AG09309 (cell line): Measurements from ENCODE around the gene EFNA5.
"Not testable (repeated sequence)": the region's sequence is repeated elsewhere in the genome, so short reads cannot be mapped to it uniquely, and the experiment has no call there.

Experiments used
- DNase-seq: peaks from one replicate; pipeline ENCODE4 v3.0.0-alpha.2; 2010; ENCODE audit warnings: low read depth
- H3K4me3 ChIP-seq: 2 replicates; pipeline ENCODE4 v1.5.1; 2011; ENCODE audit warnings: mild to moderate bottlenecking, low read depth, low read length, moderate library complexity; ENCODE audit not compliant: control insufficient read depth
- CTCF ChIP-seq: IDR thresholded peaks from 2 replicates; pipeline ENCODE4 v1.5.1; 2011; ENCODE audit warnings: mild to moderate bottlenecking, low read depth, low read length, inconsistent platforms; ENCODE audit not compliant: insufficient read depth, control insufficient read depth; ENCODE audit errors: missing control alignments

The EFNA5 gene

GRCh38 chr5:107359033-107359915 is 311.5 kb downstream of the EFNA5 start:
- no peak overlapping the region for H3K4me3 ChIP-seq
- DNase-seq = no peak
- no peak for TF ChIP-seq CTCF

DNA sequence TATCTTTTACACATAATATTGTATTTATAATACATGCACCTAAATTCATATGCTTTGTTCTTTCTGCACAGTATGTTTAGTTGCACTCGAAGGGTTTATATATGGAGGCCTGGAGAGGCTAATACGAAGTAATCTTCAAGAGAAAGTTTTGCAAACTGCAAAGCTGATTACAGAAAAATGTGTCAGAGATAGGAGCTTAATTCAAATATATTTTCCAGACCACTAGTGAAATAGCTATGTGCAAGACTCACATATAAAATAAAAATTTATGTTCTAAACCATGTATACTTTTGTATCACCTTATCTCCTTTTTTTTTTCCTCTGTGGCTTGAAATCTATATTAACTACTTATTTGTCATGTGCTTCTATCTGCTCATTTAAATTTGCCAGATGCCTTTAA is 313.8 kb downstream of the EFNA5 start:
- TF ChIP-seq CTCF = no peak
- no peak overlapping the region for H3K4me3 ChIP-seq
- no peak for DNase-seq

GRCh38 chr5:107352576-107352975 is 318.2 kb downstream of the EFNA5 start:
- no peak overlapping the region for H3K4me3 ChIP-seq
- no peak for DNase-seq
- TF ChIP-seq CTCF = no peak

DNA sequence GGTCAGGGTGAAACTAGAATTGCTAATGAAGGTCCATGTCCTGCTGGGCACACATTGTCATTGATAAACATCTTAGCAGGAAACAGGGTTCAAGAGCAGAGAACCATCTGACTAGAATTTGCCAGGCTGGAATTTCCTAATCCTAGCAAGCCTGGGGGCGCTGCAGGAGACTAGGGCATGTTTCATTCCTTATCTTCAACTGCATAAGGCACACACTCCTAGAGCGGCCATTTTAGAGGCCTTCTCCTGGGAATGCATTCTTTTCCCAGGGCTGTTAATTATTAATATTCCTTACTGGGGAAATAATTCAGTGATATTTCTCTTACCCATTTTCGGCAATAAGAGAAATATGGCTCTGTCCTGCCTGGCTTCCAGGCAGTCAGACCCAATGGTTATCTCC is 324.2 kb downstream of the EFNA5 start:
- H3K4me3 ChIP-seq, DNase-seq: not testable (repeated sequence)

DNA sequence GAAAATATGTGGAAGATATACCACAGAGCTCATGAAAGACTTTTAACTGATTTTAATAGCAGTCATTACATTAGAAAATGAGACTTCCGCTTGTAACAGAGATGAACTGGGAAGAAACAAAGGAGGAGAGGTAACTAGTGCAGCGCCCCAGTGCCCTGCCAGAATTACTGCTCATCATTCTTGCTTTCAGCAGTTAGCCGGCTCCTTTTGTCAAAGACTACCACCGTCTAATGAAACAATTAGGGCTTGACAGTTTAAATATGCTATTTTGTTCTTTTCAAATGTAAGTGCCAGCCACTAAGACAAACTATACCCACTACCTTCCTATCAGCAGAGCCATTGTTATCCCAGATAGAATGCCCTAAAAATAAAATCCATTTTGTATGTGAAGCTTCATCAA is 328.4 kb downstream of the EFNA5 start:
- no peak for TF ChIP-seq CTCF
- DNase-seq = no peak
- H3K4me3 ChIP-seq = no peak overlapping the region

- no peak for DNase-seq
- no peak for TF ChIP-seq CTCF
- no peak overlapping the region for H3K4me3 ChIP-seq
Measured at GRCh38 chr5:107341376-107342084, 329.2 kb downstream of the EFNA5 start.

DNA sequence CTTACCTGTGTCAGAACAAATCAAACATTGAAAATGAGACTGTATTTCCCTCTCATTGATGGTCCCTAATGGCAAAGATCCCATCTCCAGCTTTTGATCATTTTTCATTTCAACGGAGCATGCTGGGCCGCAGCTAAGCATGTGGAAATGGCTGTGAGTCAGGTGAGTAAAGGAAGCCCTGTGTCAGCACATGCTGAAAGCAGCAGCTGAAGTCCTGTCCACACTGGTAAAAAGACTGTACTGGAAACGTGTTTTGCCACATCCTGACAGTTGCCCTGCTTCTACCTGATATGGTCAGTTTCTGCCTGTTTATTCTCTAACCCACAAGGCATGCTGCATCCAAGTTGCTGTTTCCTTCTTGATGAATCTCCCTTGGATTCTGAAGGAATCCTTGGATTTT is 330.1 kb downstream of the EFNA5 start:
- no peak for DNase-seq
- TF ChIP-seq CTCF = no peak

More for the DNA sequence above, 330.1 kb downstream of the EFNA5 start:
- H3K4me3 ChIP-seq = no peak overlapping the region
